Esophagus muscularis mucosa (tissue), 4 donors: Measurements from ENCODE around the gene TENT5A. TPM values are rescaled to one million over a fixed set of nuclear protein-coding genes. Genes with fewer than 3 reads are reported as not detected.
"Not testable (repeated sequence)": the region's sequence is repeated elsewhere in the genome, so short reads cannot be mapped to it uniquely, and the experiment has no call there.

ENCODE experiments used
- DNase-seq: peaks from one replicate; pipeline ENCODE4 v3.0.0-alpha.2; 2017; ENCODE audit errors: extremely low spot score
- H3K27ac ChIP-seq, 4 donors: fragments of 200-600 bp; sonication (generic); replicated peaks in 1 of 4; 1 replicate in 3 of 4; 2 replicates in 1 of 4; pipeline ENCODE4 v1.5.1; 2016 to 2019; ENCODE audit warnings: mild to moderate bottlenecking in 1 of 4
- H3K27me3 ChIP-seq, 4 donors: fragments of 200-600 bp; sonication (generic); one replicate each; pipeline versions ENCODE4 v1.5.1 to v1.6.0; 2016 to 2019
- H3K36me3 ChIP-seq, 4 donors: fragments of 200-600 bp; sonication (generic); one replicate each; pipeline ENCODE4 v1.5.1; 2016 to 2019
- H3K4me1 ChIP-seq, 4 donors: fragments of 200-600 bp; sonication (generic); one replicate each; pipeline ENCODE4 v1.5.1; 2016 to 2019
- H3K4me3 ChIP-seq, 4 donors: fragments of 200-600 bp; sonication (generic); 1 replicate in 2 of 4; 2 replicates in 2 of 4; pipeline ENCODE4 v1.5.1; 2016 to 2019; ENCODE audit warnings: mild to moderate bottlenecking in 4 of 4, moderate library complexity in 1 of 4
- H3K9me3 ChIP-seq, 4 donors: fragments of 200-600 bp; sonication (generic); 1 replicate in 3 of 4; 2 replicates in 1 of 4; pipeline ENCODE4 v1.5.1; 2016 to 2019
- CTCF ChIP-seq, 3 experiments: fragments of 200-600 bp in 2 of 3; fragments of 450-650 bp in 1 of 3; sonication (generic) in 2 of 3; IDR thresholded peaks; one replicate each; pipeline ENCODE4 v1.5.1; 2017 to 2019; ENCODE audit warnings: antibody characterized with exemption in 3 of 3, mild to moderate bottlenecking in 2 of 3, moderate library complexity in 1 of 3
- EP300 ChIP-seq: sonication (generic); formaldehyde crosslinking; IDR thresholded peaks from one replicate; pipeline ENCODE4 v1.6.1; 2017; ENCODE audit warnings: antibody characterized with exemption
- POLR2A ChIP-seq: fragments of 450-650 bp; IDR thresholded peaks from one replicate; pipeline ENCODE4 v1.6.1; 2017; ENCODE audit warnings: antibody characterized with exemption, moderate library complexity, mild to moderate bottlenecking, low read depth
- POLR2AphosphoS5 ChIP-seq, 2 donors: sonication (generic); formaldehyde crosslinking; IDR thresholded peaks; one replicate each; pipeline ENCODE4 v1.6.1; 2017; ENCODE audit warnings: antibody characterized with exemption in 2 of 2
- WGBS: methylation state at CpG from one replicate; pipeline ENCODE4 v1.1.5; 2018; 5-methylcytosine and 5-hydroxymethylcytosine counted together
- intact Hi-C: fragments of 100-400 bp; cut with DNase I; formaldehyde crosslinking; loops from one replicate; pipeline ENCODE4 v1.15.1; 2023
- total RNA-seq, 4 donors: library from RNA; depleted of rRNA; stranded (reverse); fragments of >200 nt; gene quantifications; one replicate each; pipeline versions ENCODE4 v1.1.0 to v1.2.1, GENCODE V29; 2016

The TENT5A gene
- total RNA-seq, 4 donors from 2014 or later: 8.5 to 10.4 (median 9.6) TPM

DNA sequence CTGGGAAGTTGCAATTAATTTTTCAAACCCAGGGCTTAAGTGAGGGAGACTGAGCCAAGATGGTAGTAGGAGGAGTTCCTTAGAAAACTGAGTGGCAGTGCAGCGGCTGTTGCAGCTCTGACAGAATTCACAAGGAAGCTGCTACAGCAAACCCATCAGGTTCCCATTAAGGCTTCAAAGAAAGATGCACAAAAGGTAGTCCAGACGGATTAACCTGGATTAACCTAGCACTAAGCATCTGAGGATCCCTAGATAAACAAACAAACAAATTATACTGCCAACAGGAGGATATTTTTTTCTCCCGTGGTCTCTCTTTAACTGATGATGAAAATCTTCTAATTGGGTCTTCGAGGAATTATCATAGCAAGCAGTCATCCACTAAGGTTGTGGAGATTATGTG is 5.2 kb downstream of the TENT5A start:
- Histone ChIP-seq H3K4me1 (peaks cover 0 to 48% (median 44%) of the 10 kb centered on the region in 4 donors), H3K9me3 (no peaks in the 10 kb centered on the region), H3K27me3 (no peaks in the 10 kb centered on the region), H3K36me3 (peaks cover 0 to 32% (median 4%) of the 10 kb centered on the region in 4 donors), H3K27ac (no peak overlapping the region), H3K4me3 (no peak overlapping the region)
- TF ChIP-seq CTCF (IDR thresholded peaks at IDR 0.05) (no peak), POLR2A (no peak), POLR2AphosphoS5 (IDR thresholded peaks at IDR 0.05) (no peak), EP300 (no peak)
- 86% methylated on average over 3 of the region's 4 CpGs for WGBS
- intact Hi-C loops: no loop called here
- DNase-seq: no peak

DNA sequence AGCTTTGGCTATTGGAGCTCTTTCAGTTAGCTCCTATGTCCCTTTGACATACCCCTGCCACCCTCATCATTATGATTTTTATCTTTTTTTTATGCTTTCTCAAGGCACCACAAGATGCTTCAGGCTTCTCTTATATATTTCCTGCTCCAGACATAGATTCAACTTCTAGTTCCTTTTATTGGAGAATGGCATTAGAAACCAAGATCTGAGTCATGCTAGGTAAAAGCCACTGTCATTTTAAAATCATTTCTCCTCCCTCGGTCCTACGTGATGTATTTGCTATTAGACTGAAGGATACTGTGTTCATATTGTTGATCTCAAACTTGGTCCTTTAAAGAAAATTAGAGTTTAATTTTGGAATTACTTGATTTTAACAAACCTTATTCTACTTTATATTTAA is 8.3 kb downstream of the TENT5A start:
- Histone ChIP-seq H3K4me1 (peaks cover 0 to 26% (median 23%) of the 10 kb centered on the region in 4 donors), H3K36me3 (peaks cover 0 to 29% (median 4%) of the 10 kb centered on the region in 4 donors), H3K27me3 (no peaks in the 10 kb centered on the region), H3K9me3 (no peaks in the 10 kb centered on the region), H3K27ac (no peak overlapping the region), H3K4me3 (no peak overlapping the region)
- TF ChIP-seq CTCF (IDR thresholded peaks at IDR 0.05): no peak
- no peak for TF ChIP-seq POLR2A
- no peak for TF ChIP-seq EP300
- no peak for TF ChIP-seq POLR2AphosphoS5 (IDR thresholded peaks at IDR 0.05)
- intact Hi-C loops: no loop called here
- no peak for DNase-seq
- WGBS: 49% methylated on average over 2 of the region's 2 CpGs

- Histone ChIP-seq H3K36me3 (peaks cover 0 to 27% (median 4%) of the 10 kb centered on the region in 4 donors), H3K4me1 (peaks cover 0 to 22% (median 19%) of the 10 kb centered on the region in 4 donors), H3K4me3 (no peak overlapping the region), H3K27ac (no peak overlapping the region), H3K27me3 (no peaks in the 10 kb centered on the region), H3K9me3 (no peaks in the 10 kb centered on the region)
- intact Hi-C loops: no loop called here
- WGBS: 75% methylated on average over 1 of the region's 1 CpG
- TF ChIP-seq CTCF (IDR thresholded peaks at IDR 0.05) (no peak), POLR2AphosphoS5 (IDR thresholded peaks at IDR 0.05) (no peak)
- DNase-seq: no peak
Observed at GRCh38 chr6:81743649-81744048, 8.8 kb downstream of the TENT5A start.

DNA sequence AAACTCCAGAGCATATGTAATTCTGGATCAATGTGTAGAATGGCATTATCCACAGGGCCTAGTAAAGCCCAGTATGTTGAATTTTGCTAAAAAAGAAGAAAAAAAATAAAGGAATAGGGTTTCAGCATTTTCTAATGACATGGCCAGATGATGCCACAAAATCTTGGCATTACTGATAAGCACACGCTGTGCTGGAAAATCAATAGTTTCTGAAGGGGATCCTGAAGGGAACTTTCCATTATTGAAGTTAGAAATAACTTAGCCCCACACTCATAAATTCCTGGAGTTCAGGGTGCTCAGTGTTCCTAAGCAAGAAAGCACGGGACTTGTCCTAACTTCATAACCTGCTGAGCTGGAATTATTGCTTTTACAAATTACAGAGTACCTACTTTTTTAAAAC is 10.8 kb downstream of the TENT5A start:
- intact Hi-C loops: no loop called here
- no peak for TF ChIP-seq POLR2A
- TF ChIP-seq EP300: no peak
- TF ChIP-seq POLR2AphosphoS5 (IDR thresholded peaks at IDR 0.05): no peak
- no peak for TF ChIP-seq CTCF (IDR thresholded peaks at IDR 0.05)
- no peaks in the 10 kb centered on the region for H3K27me3 ChIP-seq
- H3K27ac ChIP-seq: no peak overlapping the region
- no peaks in the 10 kb centered on the region for H3K9me3 ChIP-seq
- WGBS: 93% methylated on average over 2 of the region's 2 CpGs
- no peak for DNase-seq
- H3K4me1 ChIP-seq: peaks cover 0 to 6% (median 3%) of the 10 kb centered on the region in 4 donors
- H3K36me3 ChIP-seq: peaks cover 0 to 11% (median 4%) of the 10 kb centered on the region in 4 donors
- no peak overlapping the region for H3K4me3 ChIP-seq

DNA sequence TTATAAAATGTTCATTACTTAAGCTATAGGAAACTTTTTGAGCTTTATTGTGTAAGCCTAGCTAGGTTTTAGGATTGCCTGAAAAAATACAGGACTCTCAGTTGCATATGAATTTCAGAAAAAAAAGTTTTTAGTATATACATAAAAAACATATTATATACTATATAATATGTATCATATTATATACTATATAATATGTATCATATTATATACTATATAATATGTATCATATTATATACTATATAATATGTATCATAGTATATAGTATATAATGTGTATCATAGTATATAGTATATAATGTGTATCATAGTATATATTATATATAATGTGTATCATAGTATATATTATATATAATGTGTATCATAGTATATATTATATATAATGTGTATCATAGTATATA is 11.9 kb downstream of the TENT5A start:
- H3K27ac ChIP-seq, H3K4me3 ChIP-seq, H3K4me1 ChIP-seq, DNase-seq, intact Hi-C loops, H3K36me3 ChIP-seq, H3K27me3 ChIP-seq, H3K9me3 ChIP-seq: not testable (repeated sequence)
